ENCODE measurements around the gene RBM38. TPM values are rescaled to one million over a fixed set of nuclear protein-coding genes. Genes with fewer than 3 reads are reported as not detected.

The RBM38 gene
- polyA plus RNA-seq, 2 of the 4 experiments (the other 2 are of a cell fraction), result 6.6 to 14.2 TPM

- no peak for TF ChIP-seq MAZ (IDR thresholded peaks at IDR 0.05; ENCODE audit: borderline replicate concordance, low read depth, low read length)
- TF ChIP-seq RARB (CRISPR knock-in tag; IDR thresholded peaks at IDR 0.05), result no peak
- TF ChIP-seq USF2 (IDR thresholded peaks at IDR 0.05), result no peak
- no peak for TF ChIP-seq E2F6 (IDR thresholded peaks at IDR 0.05; ENCODE audit: borderline replicate concordance, low read depth)
- TF ChIP-seq ESRRA (IDR thresholded peaks at IDR 0.05; ENCODE audit: borderline replicate concordance, low read length), result no peak
These were observed 25.3 kb downstream of the RBM38 start (continued) for GRCh38 chr20:57416296-57417022.

- Histone ChIP-seq H3K4me2 (no peak overlapping the region), H3K4me1 (peaks cover 9% of the 10 kb centered on the region; the same call in 2 of the 3 replicates), H3K9me3 (no peaks in the 10 kb centered on the region), H3K4me3 (no peak overlapping the region), H3K27ac (no peak overlapping the region)
- ChIA-PET CTCF (interaction anchor here (1.6 kb wide), 1 partner anchor 35 kb away, joined by 4 read pairs; no protein-coding TSS in a partner anchor), POLR2A (no interaction called here)
- no peak for ATAC-seq
- FAIRE-seq, result no peak
- DNase-seq (ENCODE audit: low read depth in 1 of 2, low spot score in 1 of 2), result no peak
- TF ChIP-seq NFE2L2 (conservative IDR thresholded peaks at IDR 0.05; ENCODE audit: low read length) (no peak), CEBPB (IDR thresholded peaks at IDR 0.05) (no peak), PHF8 (IDR thresholded peaks at IDR 0.05; ENCODE audit: borderline replicate concordance, low read depth) (no peak), BHLHE40 (IDR thresholded peaks at IDR 0.05; ENCODE audit: low read depth, low read length) (no peak), EHF (CRISPR knock-in tag; IDR thresholded peaks at IDR 0.05) (no peak), ZNF302 (CRISPR knock-in tag; IDR thresholded peaks at IDR 0.05) (no peak), USF2 (IDR thresholded peaks at IDR 0.05) (no peak), CHD2 (IDR thresholded peaks at IDR 0.05; ENCODE audit: low read length, partially characterized antibody) (no peak), RCOR1 (IDR thresholded peaks at IDR 0.05; ENCODE audit: low read depth, low read length) (no peak)
- WGBS (ENCODE audit: missing lambda C conversion rate), result 53% methylated on average over 6 of the region's 6 CpGs
These were observed 26.0 kb downstream of the RBM38 start for GRCh38 chr20:57417051-57417689.

GRCh38 chr20:57417830-57418780, 26.9 kb downstream of the RBM38 start:
- H3K9me3 ChIP-seq, result no peaks in the 10 kb centered on the region
- ChIA-PET POLR2A (no interaction called here), CTCF (interaction anchor here (0.8 to 2.0 kb wide), 4 partner anchors 10 to 326 kb away, joined by 3 to 6 read pairs (median 4); no protein-coding TSS in a partner anchor)
- H3K4me3 ChIP-seq, result no peak overlapping the region
- H3K4me1 ChIP-seq, result peaks cover 9% of the 10 kb centered on the region; the same call in 2 of the 3 replicates
- H3K4me2 ChIP-seq, result 0 out of 3 replicates have a peak overlapping the region, but pooled peaks have one; percentile 19
- 34% methylated on average over 17 of the region's 17 CpGs for WGBS (ENCODE audit: missing lambda C conversion rate)
- ATAC-seq (no peak), DNase-seq (ENCODE audit: low read depth in 1 of 2, low spot score in 1 of 2) (no peak), FAIRE-seq (no peak)
- H3K27ac ChIP-seq, result no peak overlapping the region
- TF ChIP-seq SREBF2 (IDR thresholded peaks at IDR 0.05) (no peak), CEBPB (IDR thresholded peaks at IDR 0.05) (no peak), CHD4 (IDR thresholded peaks at IDR 0.05; ENCODE audit: borderline replicate concordance) (no peak), MAX (IDR thresholded peaks at IDR 0.05) (no peak), CHD2 (IDR thresholded peaks at IDR 0.05; ENCODE audit: low read length, partially characterized antibody) (no peak), KDM5A (IDR thresholded peaks at IDR 0.05) (no peak), GATA3 (IDR thresholded peaks at IDR 0.05; ENCODE audit: borderline replicate concordance) (no peak), FOSL2 (IDR thresholded peaks at IDR 0.05) (no peak), FOSL2 (CRISPR knock-in tag; IDR thresholded peaks at IDR 0.05) (no peak), POLR2A (IDR thresholded peaks at IDR 0.05; ENCODE audit: low read length) (no peak), RNF2 (IDR thresholded peaks at IDR 0.05; ENCODE audit: borderline replicate concordance, low read depth) (no peak), HEYL (CRISPR knock-in tag; IDR thresholded peaks at IDR 0.05) (no peak), REST (IDR thresholded peaks at IDR 0.05) (no peak), BHLHE40 (IDR thresholded peaks at IDR 0.05; ENCODE audit: low read depth, low read length) (no peak), EP300 (IDR thresholded peaks at IDR 0.05) (no peak), FOSB (CRISPR knock-in tag; IDR thresholded peaks at IDR 0.05) (no peak), ZSCAN20 (CRISPR knock-in tag; IDR thresholded peaks at IDR 0.05) (no peak)
